Fibroblast of lung (primary cell): ENCODE results near the gene ZNF618.

Source experiments
- CTCF ChIP-seq, 2 donors: IDR thresholded peaks in 1 of 2; conservative IDR thresholded peaks in 1 of 2; 1 replicate in 1 of 2; 2 replicates in 1 of 2; pipeline ENCODE4 v1.5.1; 2011 to 2012; ENCODE audit warnings: low read length in 2 of 2, control low read depth in 1 of 2, inconsistent platforms in 1 of 2, low read depth in 1 of 2, mild to moderate bottlenecking in 1 of 2
- EZH2 ChIP-seq: IDR thresholded peaks from 2 replicates; pipeline ENCODE4 v1.5.1; 2012; ENCODE audit warnings: low read length, control low read depth, mild to moderate bottlenecking; ENCODE audit errors: missing control alignments

- TF ChIP-seq CTCF (conservative IDR thresholded peaks at IDR 0.05 in 1 of 2, IDR thresholded peaks at IDR 0.05 in 1 of 2; ENCODE audit: low read depth in 1 of 2, low read length in 2 of 2): no peak
- TF ChIP-seq EZH2: no peak
Measured at GRCh38 chr9:113957351-113957750, 81.2 kb downstream of the ZNF618 start.
